ENCODE measurements around the gene VGLL2. TPM values are rescaled to one million over a fixed set of nuclear protein-coding genes. Genes with fewer than 3 reads are reported as not detected.
"Not testable (repeated sequence)": the region's sequence is repeated elsewhere in the genome, so short reads cannot be mapped to it uniquely, and the experiment has no call there.

Gene VGLL2
- total RNA-seq, 6 experiments from 2014 or later = not detected

DNA sequence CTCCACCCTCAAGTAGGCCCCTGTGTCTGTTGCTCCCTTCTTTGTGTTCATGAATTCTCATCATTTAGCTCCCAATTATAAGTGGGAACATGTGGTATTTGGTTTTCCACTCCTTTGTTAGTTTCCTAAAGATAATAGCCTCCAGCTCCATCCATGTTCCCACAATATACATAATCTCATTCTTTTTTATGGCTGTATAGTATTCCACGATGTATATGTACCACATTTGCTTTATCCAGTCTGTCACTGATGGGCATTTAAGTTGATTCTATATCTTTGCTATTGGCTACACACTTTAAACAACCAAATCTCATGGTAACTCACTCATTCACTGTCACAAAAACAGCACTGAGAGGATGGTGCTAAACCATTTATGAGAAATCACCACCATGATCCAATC, 35.5 kb upstream of the VGLL2 start:
- Mint-ChIP-seq H3K9me3 (peaks cover 26% of the 10 kb centered on the region), H3K4me1 (ENCODE audit: low read depth) (no peaks in the 10 kb centered on the region), H3K36me3 (ENCODE audit: low read depth) (no peaks in the 10 kb centered on the region), H3K4me3 (no peak overlapping the region), H3K27me3 (ENCODE audit: insufficient read depth) (no peaks in the 10 kb centered on the region), H3K27ac (no peak overlapping the region)
- DNase-seq = no peak
- TF ChIP-seq, protein P1, sequence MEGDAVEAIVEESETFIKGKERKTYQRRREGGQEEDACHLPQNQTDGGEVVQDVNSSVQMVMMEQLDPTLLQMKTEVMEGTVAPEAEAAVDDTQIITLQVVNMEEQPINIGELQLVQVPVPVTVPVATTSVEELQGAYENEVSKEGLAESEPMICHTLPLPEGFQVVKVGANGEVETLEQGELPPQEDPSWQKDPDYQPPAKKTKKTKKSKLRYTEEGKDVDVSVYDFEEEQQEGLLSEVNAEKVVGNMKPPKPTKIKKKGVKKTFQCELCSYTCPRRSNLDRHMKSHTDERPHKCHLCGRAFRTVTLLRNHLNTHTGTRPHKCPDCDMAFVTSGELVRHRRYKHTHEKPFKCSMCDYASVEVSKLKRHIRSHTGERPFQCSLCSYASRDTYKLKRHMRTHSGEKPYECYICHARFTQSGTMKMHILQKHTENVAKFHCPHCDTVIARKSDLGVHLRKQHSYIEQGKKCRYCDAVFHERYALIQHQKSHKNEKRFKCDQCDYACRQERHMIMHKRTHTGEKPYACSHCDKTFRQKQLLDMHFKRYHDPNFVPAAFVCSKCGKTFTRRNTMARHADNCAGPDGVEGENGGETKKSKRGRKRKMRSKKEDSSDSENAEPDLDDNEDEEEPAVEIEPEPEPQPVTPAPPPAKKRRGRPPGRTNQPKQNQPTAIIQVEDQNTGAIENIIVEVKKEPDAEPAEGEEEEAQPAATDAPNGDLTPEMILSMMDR (IDR thresholded peaks at IDR 0.05) = no peak

- Mint-ChIP-seq H3K9me3 (peaks cover 26% of the 10 kb centered on the region), H3K36me3 (ENCODE audit: low read depth) (no peaks in the 10 kb centered on the region), H3K27ac (no peak overlapping the region), H3K27me3 (ENCODE audit: insufficient read depth) (no peaks in the 10 kb centered on the region; the same call in 1 of the 2 replicates), H3K4me3 (no peak overlapping the region), H3K4me1 (ENCODE audit: low read depth) (no peaks in the 10 kb centered on the region)
- DNase-seq = no peak
- TF ChIP-seq, protein P1 (IDR thresholded peaks at IDR 0.05) = no peak
Observed at GRCh38 chr6:117231466-117231865, 33.9 kb upstream of the VGLL2 start.

GRCh38 chr6:117232196-117232595, 33.2 kb upstream of the VGLL2 start:
- TF ChIP-seq, protein P1 (IDR thresholded peaks at IDR 0.05) = no peak
- Mint-ChIP-seq H3K27me3 (ENCODE audit: insufficient read depth) (no peaks in the 10 kb centered on the region; the same call in 1 of the 2 replicates), H3K4me3 (no peak overlapping the region), H3K27ac (no peak overlapping the region), H3K36me3 (ENCODE audit: low read depth) (no peaks in the 10 kb centered on the region), H3K4me1 (ENCODE audit: low read depth) (peaks cover under 1% of the 10 kb centered on the region; the same call in 1 of the 2 replicates), H3K9me3 (peaks cover 26% of the 10 kb centered on the region)
- DNase-seq = no peak

DNA sequence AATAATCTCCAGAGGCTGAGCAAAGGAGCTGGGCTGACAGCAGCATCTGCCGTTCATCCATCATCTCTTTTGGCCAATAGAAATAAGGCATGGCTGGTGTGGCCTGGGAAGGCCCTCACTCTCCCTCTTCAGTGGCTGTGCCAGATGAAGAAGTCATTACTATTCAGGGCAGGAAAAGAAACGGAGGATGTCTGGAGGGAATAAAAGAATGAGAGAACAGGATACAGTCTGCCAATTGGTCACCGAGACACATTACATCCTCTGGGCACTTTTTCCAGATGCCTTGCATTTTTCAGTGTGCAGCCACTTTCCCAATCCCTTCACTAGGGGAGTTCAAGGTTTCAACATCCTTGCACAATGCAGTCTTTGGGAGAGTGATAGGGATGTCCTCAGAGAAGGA, 32.2 kb upstream of the VGLL2 start:
- no peaks in the 10 kb centered on the region for H3K36me3 Mint-ChIP-seq (ENCODE audit: low read depth)
- no peak overlapping the region for H3K4me3 Mint-ChIP-seq
- H3K27ac Mint-ChIP-seq = no peak overlapping the region
- no peaks in the 10 kb centered on the region; the same call in 1 of the 2 replicates for H3K27me3 Mint-ChIP-seq (ENCODE audit: insufficient read depth)
- TF ChIP-seq, protein P1 (IDR thresholded peaks at IDR 0.05) = no peak
- peaks cover 22% of the 10 kb centered on the region for H3K9me3 Mint-ChIP-seq
- no peak for DNase-seq
- peaks cover 6% of the 10 kb centered on the region; the same call in 1 of the 2 replicates for H3K4me1 Mint-ChIP-seq (ENCODE audit: low read depth)

DNA sequence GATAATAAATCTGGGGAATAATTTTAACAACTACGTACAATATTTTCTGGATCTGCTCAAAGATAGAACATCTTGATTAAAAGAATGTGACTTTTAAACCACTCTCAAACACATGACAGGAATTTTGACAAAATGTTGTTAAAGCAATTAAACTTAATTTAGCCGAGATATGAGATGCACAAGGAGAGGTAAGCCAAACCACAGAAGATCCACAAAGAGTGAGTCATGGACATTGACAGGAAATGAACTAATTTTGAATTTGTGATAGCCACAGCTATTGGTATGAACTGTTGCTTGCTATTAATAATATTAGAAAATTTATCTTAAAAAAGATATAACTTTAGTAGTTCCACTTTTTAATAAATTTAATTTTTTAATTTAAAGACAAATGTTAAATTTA, 27.8 kb upstream of the VGLL2 start:
- Mint-ChIP-seq H3K27me3 (ENCODE audit: insufficient read depth) (no peaks in the 10 kb centered on the region; the same call in 1 of the 2 replicates), H3K9me3 (peaks cover 7% of the 10 kb centered on the region), H3K36me3 (ENCODE audit: low read depth) (no peaks in the 10 kb centered on the region), H3K4me3 (no peak overlapping the region), H3K27ac (no peak overlapping the region), H3K4me1 (ENCODE audit: low read depth) (peaks cover 6% of the 10 kb centered on the region; the same call in 1 of the 2 replicates)
- DNase-seq = no peak
- TF ChIP-seq, protein P1 (IDR thresholded peaks at IDR 0.05) = no peak

- DNase-seq; H3K36me3 Mint-ChIP-seq (ENCODE audit: low read depth); H3K9me3 Mint-ChIP-seq; H3K27ac Mint-ChIP-seq; H3K4me1 Mint-ChIP-seq (ENCODE audit: low read depth); H3K27me3 Mint-ChIP-seq (ENCODE audit: insufficient read depth); H3K4me3 Mint-ChIP-seq: not testable (repeated sequence)
Observed at GRCh38 chr6:117244571-117244970, 20.8 kb upstream of the VGLL2 start.

DNA sequence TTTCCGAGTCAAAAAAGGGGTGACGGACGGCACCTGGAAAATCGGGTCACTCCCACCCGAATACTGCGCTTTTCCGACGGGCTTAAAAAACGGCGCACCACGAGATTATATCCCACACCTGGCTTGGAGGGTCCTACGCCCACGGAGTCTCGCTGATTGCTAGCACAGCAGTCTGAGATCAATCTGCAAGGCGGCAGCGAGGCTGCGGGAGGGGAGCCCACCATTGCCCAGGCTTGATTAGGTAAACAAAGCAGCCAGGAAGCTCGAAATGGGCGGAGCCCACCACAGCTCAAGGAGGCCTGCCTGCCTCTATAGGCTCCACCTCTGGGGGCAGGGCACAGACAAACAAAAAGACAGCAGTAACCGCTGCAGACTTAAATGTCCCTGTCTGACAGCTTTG, 20.4 kb upstream of the VGLL2 start:
- not testable (repeated sequence) for H3K36me3 Mint-ChIP-seq (ENCODE audit: low read depth); DNase-seq; H3K4me1 Mint-ChIP-seq (ENCODE audit: low read depth); H3K9me3 Mint-ChIP-seq; H3K27ac Mint-ChIP-seq; H3K4me3 Mint-ChIP-seq; H3K27me3 Mint-ChIP-seq (ENCODE audit: insufficient read depth)

Data from HFFc6 (cell line).